ENCODE results near the gene GBP6.
A peak's percentile ranks its signal among the peaks of the same experiment; 100 is the strongest.
"Not testable (repeated sequence)": the region's sequence is repeated elsewhere in the genome, so short reads cannot be mapped to it uniquely, and the experiment has no call there.

GBP6 gene

DNA sequence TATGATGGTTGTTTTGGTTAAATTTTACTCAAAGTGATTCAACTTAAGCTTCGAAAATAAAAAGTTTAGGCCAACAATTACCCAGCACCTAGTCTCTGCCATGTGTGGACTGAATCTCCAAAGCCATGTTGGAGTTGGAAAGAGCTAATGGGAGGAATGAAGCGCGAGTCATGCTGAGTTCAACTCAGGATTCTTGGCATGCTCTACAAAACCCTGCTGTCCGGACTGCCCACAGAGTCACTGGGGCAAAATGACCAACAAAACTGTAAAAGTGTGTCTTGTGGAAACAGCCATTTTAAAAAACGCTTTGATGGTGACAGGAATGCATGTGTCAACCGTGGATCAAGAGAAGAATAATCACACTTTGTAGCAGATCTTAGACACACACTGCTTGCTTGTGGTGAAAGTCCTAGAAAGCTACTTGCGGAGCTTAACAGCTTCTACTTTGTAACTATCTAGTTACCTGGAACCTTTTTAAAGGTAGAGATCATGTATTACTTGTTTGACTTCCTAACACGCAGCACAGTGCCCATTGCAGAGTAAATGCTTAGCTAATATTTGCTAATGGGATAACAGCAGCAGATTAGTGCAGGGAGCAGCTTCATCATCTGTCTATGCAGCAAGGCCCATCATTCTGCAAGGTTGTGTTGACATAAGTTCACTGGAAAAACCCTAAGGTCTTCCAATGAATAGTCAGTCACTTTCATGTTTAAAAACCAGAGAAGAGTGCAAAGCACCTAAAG lies 7.0 kb upstream of the GBP6 start:
- DNase-seq, result no peak

DNA sequence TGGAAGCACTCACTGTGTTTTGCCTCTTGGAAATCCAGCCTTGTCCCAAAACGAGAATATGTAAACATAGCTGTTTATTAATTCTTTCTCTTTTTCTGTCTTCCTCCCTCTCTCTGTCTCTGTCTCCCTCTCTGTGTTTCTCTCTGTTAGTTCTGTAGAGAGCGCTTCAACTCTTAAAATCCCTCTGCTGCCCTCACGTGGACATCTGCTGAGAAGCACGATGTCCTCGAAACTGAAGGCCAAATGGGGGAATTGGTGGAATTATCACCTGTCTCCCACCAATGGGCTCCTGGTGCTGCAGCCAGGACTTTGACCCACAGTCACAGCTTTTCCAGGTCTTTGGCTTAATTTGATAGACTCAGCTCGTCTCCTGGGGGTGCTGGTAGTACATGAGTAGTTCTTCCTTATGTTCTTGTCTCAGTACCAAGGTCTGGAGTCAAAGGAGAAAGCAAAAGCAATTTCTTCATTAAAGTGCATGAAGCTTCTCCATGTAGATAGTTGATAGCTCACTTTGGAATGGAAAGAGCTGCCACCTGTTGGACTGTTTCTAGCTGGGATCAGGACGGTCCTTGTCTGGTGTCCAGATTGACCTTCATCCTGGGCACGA lies 5.5 kb upstream of the GBP6 start:
- TF ChIP-seq POLR2A (IDR thresholded peaks at IDR 0.05; ENCODE audit: low read length), result no peak
- TF ChIP-seq GATA1 (IDR thresholded peaks at IDR 0.05; ENCODE audit: low read depth, low read length), result no peak
- DNase-seq, result peak; percentile 62 to 77

More for the DNA sequence above, 7.0 kb upstream of the GBP6 start:
- TF ChIP-seq GATA1 (IDR thresholded peaks at IDR 0.05; ENCODE audit: low read depth, low read length), result no peak
- TF ChIP-seq POLR2A (IDR thresholded peaks at IDR 0.05; ENCODE audit: low read length), result no peak

DNA sequence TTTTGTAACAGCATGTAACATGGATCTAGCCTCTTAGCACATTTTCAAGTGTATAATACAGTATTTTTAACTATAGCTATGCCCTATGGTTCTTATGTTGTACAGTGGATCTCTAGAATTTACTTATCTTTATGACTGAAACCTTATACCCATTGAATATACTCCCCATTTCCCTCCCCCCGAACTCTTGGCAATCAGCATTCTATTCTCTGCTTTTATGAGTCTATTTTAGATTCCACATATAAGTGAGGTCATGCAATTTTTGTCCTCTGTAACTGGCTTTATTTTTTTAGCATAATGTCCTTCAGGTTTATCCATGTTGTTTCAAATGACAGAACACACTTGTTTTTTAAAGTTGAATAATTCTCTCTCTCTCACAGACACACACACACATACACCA lies 3.1 kb upstream of the GBP6 start:
- no peak for DNase-seq
- no peak for TF ChIP-seq GATA1 (IDR thresholded peaks at IDR 0.05; ENCODE audit: low read depth, low read length)
- no peak for TF ChIP-seq POLR2A (IDR thresholded peaks at IDR 0.05; ENCODE audit: low read length)

DNA sequence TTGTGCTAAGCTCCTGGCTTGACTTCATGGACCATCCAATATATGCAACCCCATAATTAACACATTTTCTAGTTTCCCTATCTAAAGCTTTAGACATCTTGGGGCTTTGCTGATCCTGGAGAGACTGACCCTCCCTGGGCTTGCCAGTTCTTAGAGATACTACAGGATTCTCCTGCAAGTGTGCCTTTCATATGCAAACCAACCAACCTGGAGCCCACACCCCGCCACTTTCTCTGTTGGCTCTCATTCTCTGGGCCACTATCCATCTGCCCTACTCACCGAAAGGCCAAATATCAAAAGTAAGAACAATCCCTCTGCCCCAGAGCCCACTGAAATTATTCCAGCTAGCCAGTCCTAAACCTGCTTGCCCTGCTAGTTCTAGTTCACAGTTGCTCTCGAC lies 2.2 kb upstream of the GBP6 start:
- TF ChIP-seq POLR2A (IDR thresholded peaks at IDR 0.05; ENCODE audit: low read length) (no peak), GATA1 (IDR thresholded peaks at IDR 0.05; ENCODE audit: low read depth, low read length) (no peak)

DNA sequence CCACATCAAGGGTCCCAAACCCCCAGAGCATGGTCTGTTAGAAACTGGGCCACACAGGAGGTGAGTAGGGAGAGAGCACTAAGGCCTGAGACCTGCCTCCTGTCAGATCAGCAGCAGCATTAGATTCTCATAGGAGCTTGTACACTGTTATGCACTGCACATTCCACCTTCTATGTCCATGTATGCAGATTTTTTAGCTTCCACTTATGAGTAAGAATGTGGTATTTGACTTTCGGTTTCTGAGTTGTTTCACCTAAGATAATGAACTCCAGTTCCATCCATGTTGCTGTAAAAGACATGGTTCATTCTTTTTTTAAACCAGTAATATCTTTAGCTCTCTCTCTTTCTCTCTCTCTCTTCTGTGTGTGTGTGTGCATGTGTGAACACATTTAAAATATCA lies 663 bp upstream of the GBP6 start:
- DNase-seq, result no peak
- TF ChIP-seq POLR2A (IDR thresholded peaks at IDR 0.05; ENCODE audit: low read length) (no peak), GATA1 (IDR thresholded peaks at IDR 0.05; ENCODE audit: low read depth, low read length) (no peak)

More for the DNA sequence above, 2.2 kb upstream of the GBP6 start:
- no peak for DNase-seq

GRCh38 chr1:89364954-89365550 lies 1.2 kb downstream of the GBP6 start:
- DNase-seq, result no peak

DNA sequence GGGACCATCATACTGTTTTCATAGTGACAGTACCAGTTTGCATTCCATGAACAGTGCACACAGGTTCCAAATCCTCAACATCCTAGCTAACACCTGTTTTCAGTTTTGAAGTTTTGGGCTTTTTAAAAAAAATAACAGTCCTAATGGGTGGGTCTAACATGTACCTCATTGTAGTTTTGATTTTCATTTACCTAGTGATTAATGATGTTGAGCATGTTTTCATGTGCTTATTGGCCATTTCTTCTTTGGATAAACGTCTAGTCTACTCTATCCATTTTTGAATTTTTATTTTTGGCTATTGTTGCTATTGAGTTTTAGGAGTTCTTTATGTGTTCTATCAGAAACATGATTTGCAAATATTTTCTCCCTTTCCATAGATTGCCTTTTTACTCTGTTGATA lies 3.4 kb downstream of the GBP6 start:
- DNase-seq, result no peak

More at GRCh38 chr1:89364954-89365550, 1.2 kb downstream of the GBP6 start:
- no peak for TF ChIP-seq POLR2A (IDR thresholded peaks at IDR 0.05; ENCODE audit: low read length)
- TF ChIP-seq GATA1 (IDR thresholded peaks at IDR 0.05; ENCODE audit: low read depth, low read length), result no peak

DNA sequence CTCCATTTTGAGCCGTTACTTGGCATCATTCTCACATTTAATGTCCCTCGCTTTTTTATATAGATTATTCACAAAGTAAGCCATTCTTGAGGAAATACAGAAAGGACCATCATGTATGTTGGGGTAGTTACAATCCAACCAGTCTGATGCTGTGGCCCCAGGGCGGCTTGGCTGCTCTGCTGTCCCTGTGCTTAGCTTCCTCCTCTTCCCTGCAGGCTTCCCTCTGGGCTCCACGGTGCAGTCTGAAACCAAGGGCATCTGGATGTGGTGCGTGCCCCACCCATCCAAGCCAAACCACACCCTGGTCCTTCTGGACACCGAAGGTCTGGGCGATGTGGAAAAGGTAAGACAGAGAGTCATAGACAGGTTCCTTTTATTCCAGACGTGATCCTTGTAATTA lies 5.5 kb downstream of the GBP6 start:
- DNase-seq, result no peak
- TF ChIP-seq GATA1 (IDR thresholded peaks at IDR 0.05; ENCODE audit: low read depth, low read length) (no peak), POLR2A (IDR thresholded peaks at IDR 0.05; ENCODE audit: low read length) (no peak)

More for the DNA sequence above, 3.4 kb downstream of the GBP6 start:
- no peak for TF ChIP-seq GATA1 (IDR thresholded peaks at IDR 0.05; ENCODE audit: low read depth, low read length)
- no peak for TF ChIP-seq POLR2A (IDR thresholded peaks at IDR 0.05; ENCODE audit: low read length)

- not testable (repeated sequence) for DNase-seq
Observed at GRCh38 chr1:89373810-89374209, 10.0 kb downstream of the GBP6 start.

DNA sequence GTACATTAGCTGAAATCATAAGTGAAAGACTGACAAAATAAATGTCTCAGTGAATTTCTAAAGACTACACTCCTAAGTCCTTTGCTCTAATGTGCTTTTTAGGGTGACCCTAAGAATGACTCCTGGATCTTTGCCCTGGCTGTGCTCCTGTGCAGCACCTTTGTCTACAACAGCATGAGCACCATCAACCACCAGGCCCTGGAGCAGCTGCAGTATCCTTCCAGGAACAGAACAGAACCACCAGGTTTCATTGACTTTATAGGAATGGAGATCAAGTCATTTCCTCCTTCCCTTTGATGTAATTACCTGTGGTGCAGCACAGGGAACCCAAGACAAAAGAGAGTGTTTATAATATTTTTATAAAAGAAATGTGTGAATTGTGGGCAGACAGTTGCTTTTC lies 14.1 kb downstream of the GBP6 start:
- no peak for DNase-seq
- TF ChIP-seq GATA1 (IDR thresholded peaks at IDR 0.05; ENCODE audit: low read depth, low read length) (no peak), POLR2A (IDR thresholded peaks at IDR 0.05; ENCODE audit: low read length) (no peak)

DNA sequence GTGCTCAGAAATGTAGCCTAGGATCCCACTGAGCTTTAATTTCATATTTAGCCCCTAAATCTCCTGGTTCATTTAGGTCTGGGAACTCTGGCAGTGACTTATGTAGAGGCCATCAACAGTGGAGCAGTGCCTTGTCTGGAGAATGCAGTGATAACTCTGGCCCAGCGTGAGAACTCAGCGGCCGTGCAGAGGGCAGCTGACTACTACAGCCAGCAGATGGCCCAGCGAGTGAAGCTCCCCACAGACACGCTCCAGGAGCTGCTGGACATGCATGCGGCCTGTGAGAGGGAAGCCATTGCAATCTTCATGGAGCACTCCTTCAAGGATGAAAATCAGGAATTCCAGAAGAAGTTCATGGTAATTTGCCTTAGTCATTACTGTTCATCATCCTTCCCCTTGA lies 17.8 kb downstream of the GBP6 start:
- TF ChIP-seq GATA1 (IDR thresholded peaks at IDR 0.05; ENCODE audit: low read depth, low read length) (no peak), POLR2A (IDR thresholded peaks at IDR 0.05; ENCODE audit: low read length) (no peak)
- DNase-seq, result no peak

- no peak for TF ChIP-seq GATA1 (IDR thresholded peaks at IDR 0.05; ENCODE audit: low read depth, low read length)
- TF ChIP-seq POLR2A (IDR thresholded peaks at IDR 0.05; ENCODE audit: low read length), result no peak
- no peak for DNase-seq
Observed at GRCh38 chr1:89382479-89382878, 18.6 kb downstream of the GBP6 start.

GRCh38 chr1:89383185-89383584 lies 19.3 kb downstream of the GBP6 start:
- no peak for DNase-seq

DNA sequence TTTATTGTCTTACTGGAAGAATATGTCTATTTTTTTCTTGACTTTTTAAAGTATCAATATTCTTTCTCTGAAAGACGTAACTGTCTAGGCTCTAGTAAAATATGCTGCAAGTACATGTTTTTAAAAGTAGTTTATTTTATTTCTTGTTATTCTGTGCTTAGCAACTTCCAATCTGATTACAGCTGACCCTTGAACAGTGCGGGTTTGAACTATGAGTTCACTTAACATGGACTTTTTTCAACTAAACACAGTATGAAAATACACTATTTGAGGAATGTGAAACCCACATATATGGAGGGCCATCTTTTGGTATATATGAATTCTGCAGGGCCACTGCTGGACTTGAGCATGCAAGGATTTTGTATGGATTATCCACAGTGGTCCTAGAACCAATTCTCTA lies 26.8 kb downstream of the GBP6 start:
- TF ChIP-seq GATA1 (IDR thresholded peaks at IDR 0.05; ENCODE audit: low read depth, low read length), result no peak
- no peak for TF ChIP-seq POLR2A (IDR thresholded peaks at IDR 0.05; ENCODE audit: low read length)
- DNase-seq, result no peak

More at GRCh38 chr1:89383185-89383584, 19.3 kb downstream of the GBP6 start:
- TF ChIP-seq GATA1 (IDR thresholded peaks at IDR 0.05; ENCODE audit: low read depth, low read length) (no peak), POLR2A (IDR thresholded peaks at IDR 0.05; ENCODE audit: low read length) (no peak)

DNA sequence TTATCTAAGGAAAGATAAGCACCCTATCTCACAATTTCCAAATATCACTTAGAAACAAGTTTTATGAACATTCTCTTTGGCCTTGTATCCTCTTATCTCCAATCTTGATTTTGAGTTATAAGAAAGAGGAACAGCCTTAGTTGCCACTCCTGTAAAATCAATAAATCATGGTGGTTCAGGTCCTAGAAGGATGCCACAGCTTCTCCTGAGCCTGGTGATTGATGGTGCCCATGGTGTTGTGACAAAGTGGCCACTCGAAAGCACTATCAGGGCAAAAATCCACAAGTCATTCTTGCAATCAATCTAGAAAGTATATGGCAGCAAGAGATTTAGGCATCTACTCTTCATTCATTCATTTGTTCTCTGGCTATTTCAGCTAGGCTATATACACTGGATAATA lies 27.8 kb downstream of the GBP6 start:
- DNase-seq, result no peak
- no peak for TF ChIP-seq POLR2A (IDR thresholded peaks at IDR 0.05; ENCODE audit: low read length)
- no peak for TF ChIP-seq GATA1 (IDR thresholded peaks at IDR 0.05; ENCODE audit: low read depth, low read length)

Measured in erythroblast (primary cell).